ENCODE measurements around the gene QSOX2. TPM values are rescaled to one million over a fixed set of nuclear protein-coding genes. Genes with fewer than 3 reads are reported as not detected.

QSOX2 gene
- total RNA-seq, 3 donors from 2014 or later (not counting 1 experiment from before 2014, with no cell fraction given), result 10.8 to 16.7 (median 16.6) TPM

DNA sequence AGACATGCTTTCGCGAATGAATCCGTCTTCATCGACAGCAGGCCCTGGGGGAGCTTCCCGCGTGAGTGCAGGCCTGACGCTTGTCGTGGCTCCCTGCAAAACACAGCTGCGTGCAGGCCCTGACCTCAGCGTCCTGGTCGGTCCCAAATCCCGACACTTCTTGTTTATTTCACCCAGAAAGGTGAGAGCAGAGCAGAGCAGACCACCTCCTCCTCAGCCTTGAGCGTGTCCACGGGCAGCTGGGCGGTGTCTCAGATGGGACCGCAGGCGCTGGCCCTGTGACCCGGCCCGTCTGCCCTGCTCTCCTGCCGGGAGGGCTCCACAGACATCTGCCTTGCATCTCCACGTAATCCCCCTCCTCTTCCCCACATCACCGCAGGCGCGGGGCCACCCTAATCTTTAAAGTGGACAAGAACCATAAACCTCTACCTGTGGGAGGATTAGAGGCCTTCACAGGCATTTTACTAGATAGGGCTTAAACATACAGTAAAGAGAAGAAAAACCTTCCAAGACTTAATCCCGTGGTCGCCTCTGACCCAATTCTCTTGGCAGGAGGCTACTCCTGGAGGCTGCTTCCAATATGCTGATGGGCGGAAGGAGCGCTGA, 33.2 kb downstream of the QSOX2 start:
- Histone ChIP-seq H3K9me3 (ENCODE audit: control insufficient read depth, insufficient read depth, low read length) (no peaks in the 10 kb centered on the region), H3K4me3 (ENCODE audit: low read length) (no peak overlapping the region), H3K27ac (ENCODE audit: low read length) (no peak overlapping the region), H3K36me3 (ENCODE audit: control insufficient read depth, insufficient read depth, low read length) (peaks cover 45% of the 10 kb centered on the region), H3K27me3 (ENCODE audit: control insufficient read depth, insufficient read depth, low read length) (no peaks in the 10 kb centered on the region), H3K4me1 (ENCODE audit: control insufficient read depth, insufficient read depth, low read length) (no peaks in the 10 kb centered on the region)
- Mint-ChIP-seq H3K27ac (no peak overlapping the region), H3K4me3 (no peak overlapping the region), H3K4me1 (peaks cover under 1% of the 10 kb centered on the region in 2 donors), H3K9me3 (no peaks in the 10 kb centered on the region), H3K36me3 (peaks cover 8% of the 10 kb centered on the region), H3K27me3 (ENCODE audit: low read depth in 2 of 2) (no peaks in the 10 kb centered on the region)
- intact Hi-C loops (cut with micrococcal nuclease), result no loop called here
- ATAC-seq (no peak), DNase-seq (no peak)
- WGBS (ENCODE audit: insufficient coverage), result 95% methylated on average over 28 of the region's 28 CpGs
- TF ChIP-seq, protein P1, sequence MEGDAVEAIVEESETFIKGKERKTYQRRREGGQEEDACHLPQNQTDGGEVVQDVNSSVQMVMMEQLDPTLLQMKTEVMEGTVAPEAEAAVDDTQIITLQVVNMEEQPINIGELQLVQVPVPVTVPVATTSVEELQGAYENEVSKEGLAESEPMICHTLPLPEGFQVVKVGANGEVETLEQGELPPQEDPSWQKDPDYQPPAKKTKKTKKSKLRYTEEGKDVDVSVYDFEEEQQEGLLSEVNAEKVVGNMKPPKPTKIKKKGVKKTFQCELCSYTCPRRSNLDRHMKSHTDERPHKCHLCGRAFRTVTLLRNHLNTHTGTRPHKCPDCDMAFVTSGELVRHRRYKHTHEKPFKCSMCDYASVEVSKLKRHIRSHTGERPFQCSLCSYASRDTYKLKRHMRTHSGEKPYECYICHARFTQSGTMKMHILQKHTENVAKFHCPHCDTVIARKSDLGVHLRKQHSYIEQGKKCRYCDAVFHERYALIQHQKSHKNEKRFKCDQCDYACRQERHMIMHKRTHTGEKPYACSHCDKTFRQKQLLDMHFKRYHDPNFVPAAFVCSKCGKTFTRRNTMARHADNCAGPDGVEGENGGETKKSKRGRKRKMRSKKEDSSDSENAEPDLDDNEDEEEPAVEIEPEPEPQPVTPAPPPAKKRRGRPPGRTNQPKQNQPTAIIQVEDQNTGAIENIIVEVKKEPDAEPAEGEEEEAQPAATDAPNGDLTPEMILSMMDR (IDR thresholded peaks at IDR 0.05), result no peak

DNA sequence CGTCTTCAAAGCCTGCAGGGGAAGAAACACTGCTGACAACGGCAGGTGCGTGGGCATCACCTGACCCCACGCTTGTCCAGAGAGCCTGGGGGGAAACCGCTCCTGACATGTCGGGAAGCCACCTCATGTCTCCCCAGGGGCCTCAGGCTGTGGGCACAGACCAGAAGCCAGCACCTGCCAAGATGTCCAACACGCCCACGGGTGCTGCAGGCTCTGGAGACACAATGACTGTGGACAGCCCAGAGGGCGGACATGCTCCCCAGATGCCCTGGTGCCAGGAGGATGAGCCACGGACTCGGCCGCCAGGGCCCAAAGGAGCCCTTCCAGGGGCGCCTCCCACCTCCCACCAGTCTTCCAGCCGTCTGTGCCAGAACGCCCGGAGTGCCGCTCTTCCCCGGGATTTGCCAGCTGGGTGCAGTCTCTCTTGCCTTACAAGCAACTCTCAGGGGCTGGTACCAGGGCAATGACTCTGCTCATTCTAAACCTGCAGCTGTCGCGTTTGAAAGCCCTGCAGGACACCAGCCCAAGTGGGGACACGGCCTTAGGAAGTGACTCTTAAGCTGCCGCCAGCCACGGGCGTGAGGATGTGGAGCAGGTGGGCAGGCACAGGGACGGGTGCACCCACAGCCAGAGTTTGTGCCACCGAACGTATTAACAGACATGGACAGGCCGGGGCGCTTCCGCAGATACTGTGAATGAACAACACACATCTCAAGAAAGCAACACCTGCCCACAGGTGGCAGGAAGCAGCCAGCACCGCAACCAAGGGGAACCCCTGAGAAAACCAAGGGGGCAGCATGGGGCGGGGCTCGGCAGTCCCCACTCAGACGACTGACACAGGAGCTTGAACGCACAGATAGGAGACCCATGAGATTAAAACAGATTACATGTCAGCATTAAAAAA, 33.9 kb downstream of the QSOX2 start:
- Mint-ChIP-seq H3K27ac (no peak overlapping the region), H3K36me3 (peaks cover 8% of the 10 kb centered on the region), H3K4me3 (no peak overlapping the region), H3K9me3 (no peaks in the 10 kb centered on the region), H3K4me1 (peaks cover 8% of the 10 kb centered on the region in 2 donors), H3K27me3 (ENCODE audit: low read depth in 2 of 2) (no peaks in the 10 kb centered on the region)
- no peaks in the 10 kb centered on the region for H3K27me3 ChIP-seq (ENCODE audit: control insufficient read depth, insufficient read depth, low read length)
- TF ChIP-seq, protein P1 (IDR thresholded peaks at IDR 0.05), result no peak
- H3K9me3 ChIP-seq (ENCODE audit: control insufficient read depth, insufficient read depth, low read length), result no peaks in the 10 kb centered on the region
- no peaks in the 10 kb centered on the region for H3K4me1 ChIP-seq (ENCODE audit: control insufficient read depth, insufficient read depth, low read length)
- H3K4me3 ChIP-seq (ENCODE audit: low read length), result no peak overlapping the region
- DNase-seq (no peak), ATAC-seq (no peak)
- 92% methylated on average over 35 of the region's 35 CpGs for WGBS (ENCODE audit: insufficient coverage)
- no peak overlapping the region for H3K27ac ChIP-seq (ENCODE audit: low read length)
- H3K36me3 ChIP-seq (ENCODE audit: control insufficient read depth, insufficient read depth, low read length), result peaks cover 45% of the 10 kb centered on the region
- intact Hi-C loops (cut with micrococcal nuclease), result no loop called here

DNA sequence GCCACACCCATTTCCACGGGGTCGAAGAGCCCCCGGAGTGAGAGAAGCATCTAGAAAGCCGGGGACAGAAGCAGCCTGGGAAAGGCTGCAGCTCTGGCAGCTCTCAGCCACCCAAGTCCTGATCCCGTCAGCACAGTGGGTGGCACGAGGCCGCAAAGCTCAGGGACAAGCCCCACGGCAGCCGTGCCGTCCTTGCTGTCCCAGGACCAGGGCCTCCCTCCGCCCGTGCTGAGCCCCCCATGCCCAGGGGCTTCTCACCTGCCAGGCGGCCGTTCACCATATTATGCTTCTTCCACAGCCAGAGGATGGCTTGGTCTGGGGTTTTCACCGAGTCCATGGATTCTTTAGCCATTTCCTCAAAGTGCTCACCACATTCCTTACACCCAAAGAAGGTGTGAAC, 34.6 kb downstream of the QSOX2 start:
- peaks cover 10 to 12% of the 10 kb centered on the region in 2 donors for H3K4me1 Mint-ChIP-seq
- Histone ChIP-seq H3K4me3 (ENCODE audit: low read length) (no peak overlapping the region), H3K4me1 (ENCODE audit: control insufficient read depth, insufficient read depth, low read length) (no peaks in the 10 kb centered on the region), H3K27me3 (ENCODE audit: control insufficient read depth, insufficient read depth, low read length) (no peaks in the 10 kb centered on the region), H3K36me3 (ENCODE audit: control insufficient read depth, insufficient read depth, low read length) (peaks cover 42% of the 10 kb centered on the region), H3K27ac (ENCODE audit: low read length) (no peak overlapping the region), H3K9me3 (ENCODE audit: control insufficient read depth, insufficient read depth, low read length) (no peaks in the 10 kb centered on the region)
- DNase-seq (no peak), ATAC-seq (no peak)
- H3K9me3 Mint-ChIP-seq, result no peaks in the 10 kb centered on the region
- H3K36me3 Mint-ChIP-seq, result peaks cover 8% of the 10 kb centered on the region
- WGBS (ENCODE audit: insufficient coverage), result 95% methylated on average over 15 of the region's 15 CpGs
- H3K27ac Mint-ChIP-seq, result no peak overlapping the region
- TF ChIP-seq, protein P1 (IDR thresholded peaks at IDR 0.05), result no peak
- H3K4me3 Mint-ChIP-seq, result no peak overlapping the region
- H3K27me3 Mint-ChIP-seq (ENCODE audit: low read depth in 2 of 2), result peaks cover 0 to 1% of the 10 kb centered on the region in 2 donors
- intact Hi-C loops (cut with micrococcal nuclease), result no loop called here
